ENCODE data around the gene TANGO6.

Gene TANGO6

DNA sequence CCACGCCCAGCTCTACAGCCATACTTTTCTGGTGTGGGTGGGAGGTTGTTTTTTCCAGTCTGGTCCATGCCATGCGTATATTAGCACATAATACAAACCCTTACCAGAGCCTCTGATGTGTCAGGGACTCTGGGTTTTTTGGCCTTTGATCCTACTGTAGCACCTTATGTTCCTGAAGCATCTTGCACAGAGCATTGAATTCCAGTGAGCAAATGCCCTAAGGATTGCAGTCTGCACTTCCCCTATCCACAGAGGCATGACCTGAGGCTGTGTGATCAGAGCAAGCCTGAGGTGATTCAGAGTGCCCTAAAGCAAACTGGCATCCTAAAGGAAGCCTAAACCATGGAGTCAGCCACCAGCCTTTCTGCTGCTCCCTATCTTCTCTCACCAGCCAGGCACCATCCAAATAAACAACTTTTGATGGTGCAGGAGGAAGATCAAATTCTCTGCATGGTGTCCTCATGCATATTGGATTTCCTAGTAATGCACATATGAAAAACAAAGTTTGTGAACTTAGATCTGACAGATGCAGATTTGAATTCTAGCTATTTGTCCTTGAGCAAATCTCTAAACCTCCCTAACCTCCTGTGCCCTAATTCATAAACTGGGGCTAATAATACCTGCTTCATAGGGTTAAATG lies 220.9 kb downstream of the TANGO6 start:
- no peak for DNase-seq

DNA sequence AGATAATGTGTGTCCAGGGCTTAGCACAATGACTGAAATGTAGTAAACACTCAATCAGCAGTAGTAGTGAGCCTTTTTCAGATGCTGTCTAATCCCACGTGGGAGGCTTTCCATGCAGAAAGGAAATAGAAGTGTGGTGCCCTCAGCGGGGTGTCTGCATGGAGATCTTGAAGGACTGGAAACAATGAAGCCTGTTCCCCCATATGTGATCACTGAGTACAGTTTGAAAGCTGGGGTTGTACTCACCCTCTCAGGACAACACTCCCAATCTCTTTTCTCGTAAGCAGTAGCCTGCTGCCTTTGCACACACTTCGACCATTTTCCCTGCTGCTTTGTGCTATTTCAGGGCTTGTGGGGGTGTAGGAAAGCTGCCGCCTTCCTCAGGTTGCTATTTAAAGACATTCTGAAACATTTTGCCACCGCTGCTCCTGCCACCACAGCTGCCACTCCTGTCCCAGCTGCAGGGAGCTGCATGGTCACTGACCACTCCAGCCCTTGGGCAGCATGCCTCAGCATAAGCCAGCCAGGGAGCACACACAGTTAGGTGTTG lies 221.5 kb downstream of the TANGO6 start:
- no peak for DNase-seq

DNA sequence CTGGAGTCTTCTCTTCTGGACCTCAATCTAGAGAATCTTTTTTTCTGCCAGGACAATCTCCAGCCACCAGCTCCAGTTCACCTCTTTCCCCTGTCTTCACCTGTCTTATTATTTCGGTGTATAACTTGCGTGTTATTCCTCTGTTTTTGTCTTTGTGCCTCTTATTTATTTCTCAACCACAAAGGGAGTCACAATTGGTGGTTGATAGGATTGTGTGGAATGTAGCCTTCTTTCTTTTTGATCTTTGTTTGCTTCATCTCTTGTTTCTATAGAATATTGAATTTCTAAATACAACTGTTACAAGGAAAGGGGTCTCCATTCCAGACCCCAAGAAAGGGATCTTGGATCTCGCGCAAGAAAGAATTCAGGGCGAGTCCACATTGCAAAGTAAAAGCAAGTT lies 226.2 kb downstream of the TANGO6 start:
- DNase-seq = no peak

DNA sequence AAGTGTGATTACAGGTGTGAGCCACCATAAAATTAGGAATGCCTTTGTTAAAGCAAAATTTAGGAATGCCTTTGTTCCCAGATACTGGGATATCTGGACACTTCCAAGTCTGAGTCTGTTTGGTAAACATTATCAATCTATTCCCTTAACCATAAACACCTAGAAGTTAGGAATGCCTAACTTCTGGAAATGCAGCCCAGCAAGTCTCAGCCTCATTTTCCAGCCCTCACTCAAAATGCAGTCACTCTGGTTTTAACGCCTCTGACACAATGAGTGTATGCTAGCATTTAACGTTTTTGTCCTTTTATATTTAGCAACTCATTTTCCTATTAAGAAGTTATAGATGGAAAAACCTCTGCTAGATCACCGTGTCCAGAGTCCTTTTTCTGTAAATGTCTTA lies 227.7 kb downstream of the TANGO6 start:
- DNase-seq = no peak

DNA sequence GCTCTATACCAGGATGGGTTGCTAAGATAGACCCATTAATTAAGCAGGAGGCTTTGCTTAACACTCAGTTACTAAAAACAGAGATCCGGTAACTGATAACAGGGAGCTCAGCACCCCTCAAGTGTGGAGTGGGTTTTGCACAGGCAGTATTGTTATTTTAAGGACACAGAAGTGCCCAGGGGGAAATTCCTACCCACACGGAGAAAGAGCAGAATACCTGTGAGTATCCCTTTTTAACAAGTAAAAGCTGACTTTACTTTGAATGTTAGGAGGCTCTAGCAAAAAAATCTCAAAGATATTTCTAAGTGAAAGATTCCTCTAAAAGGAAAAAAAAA lies 229.3 kb downstream of the TANGO6 start:
- DNase-seq = no peak

DNA sequence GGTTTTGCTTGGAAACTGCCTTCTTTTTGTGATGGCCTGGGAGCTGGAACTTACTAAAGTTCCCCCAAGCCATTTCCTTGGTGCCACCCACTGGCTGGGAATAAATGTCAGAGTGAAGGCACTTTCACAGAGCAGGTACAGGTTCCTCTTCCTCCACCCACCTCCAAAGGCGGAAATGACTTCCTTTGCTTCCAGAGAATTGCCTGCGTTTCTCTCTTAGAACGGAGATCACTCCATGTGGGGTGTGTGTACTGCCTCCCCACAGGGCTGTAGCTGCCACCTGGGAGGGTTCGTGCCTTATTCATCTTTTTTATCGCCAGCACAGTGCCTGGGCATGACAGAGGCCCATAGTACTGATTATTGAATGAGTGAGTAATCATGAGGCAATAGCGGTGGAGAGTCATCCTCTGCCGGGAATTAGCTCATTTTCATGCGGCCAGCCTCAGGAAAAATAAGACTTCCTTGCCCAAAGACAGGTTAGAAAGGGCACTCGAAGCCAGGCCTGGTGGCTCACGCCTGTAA lies 229.9 kb downstream of the TANGO6 start:
- DNase-seq = no peak

DNA sequence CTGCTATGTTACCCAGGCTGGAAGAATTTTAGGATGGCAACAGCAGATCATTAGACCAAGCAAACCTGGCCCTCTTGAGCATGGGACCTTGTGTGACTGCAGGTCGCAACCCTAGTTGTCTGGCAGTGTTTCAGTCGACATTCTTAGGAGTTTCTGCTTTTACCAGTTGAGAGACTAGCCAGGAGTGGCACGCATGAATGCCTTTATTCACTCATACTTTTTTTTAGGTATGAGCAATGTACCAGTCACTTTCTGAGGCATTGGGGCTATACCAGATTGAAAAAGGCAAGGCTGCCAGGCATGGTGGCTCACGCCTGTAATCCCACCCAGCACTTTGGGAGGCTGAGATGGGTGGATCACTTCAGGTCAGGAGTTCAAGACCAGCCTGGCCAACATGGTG lies 233.9 kb downstream of the TANGO6 start:
- no peak for DNase-seq

DNA sequence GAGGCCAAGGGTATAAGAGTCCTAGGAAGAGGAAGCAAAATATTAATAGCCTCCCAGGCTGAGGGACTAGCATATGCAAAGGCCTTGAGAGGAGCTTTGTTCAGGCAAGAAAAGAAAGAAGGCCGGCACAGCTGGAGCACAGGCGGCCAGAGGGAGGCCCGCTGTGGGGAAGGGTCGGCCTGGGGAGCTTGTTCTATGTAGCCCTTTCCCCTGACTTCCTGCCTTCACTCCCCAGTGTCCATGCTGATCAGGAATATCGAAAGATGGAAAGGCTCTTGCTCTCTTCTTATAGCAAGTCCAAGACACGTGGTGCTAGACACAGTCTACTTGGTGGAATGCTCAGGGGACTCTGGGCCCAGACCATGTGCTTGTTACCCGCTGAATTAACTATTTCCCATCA lies 234.7 kb downstream of the TANGO6 start:
- DNase-seq = no peak

DNA sequence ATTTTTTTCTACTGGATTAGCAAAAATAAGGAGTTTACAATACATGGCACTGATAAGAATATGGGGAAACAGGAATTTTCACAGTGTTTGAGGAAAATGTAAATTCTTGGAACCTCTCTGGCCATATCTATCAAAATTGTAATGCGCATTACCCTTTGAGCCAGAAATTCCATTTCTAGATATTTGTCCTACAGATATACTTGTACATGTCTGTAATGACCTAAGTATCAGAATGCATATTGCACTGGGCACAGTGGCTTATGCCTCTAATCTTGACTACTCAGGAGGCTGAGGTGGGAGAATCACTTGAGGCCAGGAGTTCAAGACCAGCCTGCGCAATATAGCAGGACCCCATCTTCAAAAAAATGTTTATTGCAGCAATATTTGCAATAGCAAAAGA lies 236.4 kb downstream of the TANGO6 start:
- DNase-seq = no peak

DNA sequence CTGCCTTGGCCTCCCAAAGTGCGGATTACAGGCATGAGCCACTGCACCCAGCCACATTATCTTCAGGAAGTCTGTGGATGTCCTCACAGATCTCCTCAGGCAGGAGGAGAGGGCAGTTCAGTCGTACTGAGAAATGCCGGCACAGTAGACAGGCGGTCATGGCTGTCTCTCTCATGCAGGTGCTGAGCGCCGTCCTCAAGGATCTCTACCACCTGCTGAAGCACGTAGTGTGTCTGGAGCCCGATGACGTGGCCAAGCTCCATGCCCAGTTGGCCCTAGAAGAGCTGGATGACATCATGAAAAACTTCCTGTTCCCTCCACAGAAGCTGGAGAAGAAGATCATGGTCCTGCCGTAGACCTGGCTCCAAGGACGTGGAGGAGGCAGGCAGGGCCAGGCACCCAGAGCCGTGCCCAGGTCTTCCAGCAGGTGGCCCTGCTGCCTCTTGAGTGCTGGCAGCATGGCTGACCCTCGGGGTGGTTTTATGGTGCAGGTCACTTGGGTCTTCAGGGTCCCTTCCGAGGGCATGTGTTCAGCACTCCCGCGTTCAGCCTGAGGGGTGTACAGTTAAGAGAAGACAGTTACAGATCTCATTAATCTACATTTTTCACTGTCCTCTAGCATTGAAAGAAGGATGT lies 240.1 kb downstream of the TANGO6 start:
- DNase-seq = no peak

DNA sequence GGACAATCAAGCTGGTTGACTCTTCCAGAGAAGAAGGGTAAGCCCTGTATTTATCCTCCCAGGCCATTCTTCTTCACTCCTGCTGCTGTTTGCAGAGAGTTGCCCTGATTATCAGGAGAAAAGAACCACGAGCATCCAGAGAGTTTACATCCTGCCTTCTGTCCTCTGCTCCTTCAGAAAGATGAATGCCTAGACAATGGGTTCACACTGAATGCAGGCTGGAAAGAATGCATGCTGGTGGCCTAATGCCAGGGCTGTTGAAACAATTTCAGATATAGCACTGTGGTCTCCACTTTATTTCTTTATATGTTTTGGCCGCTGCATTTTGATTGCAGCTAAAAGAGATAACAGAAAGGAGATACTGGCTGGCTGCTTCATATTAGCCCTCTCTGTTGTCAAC lies 241.0 kb downstream of the TANGO6 start:
- DNase-seq = no peak

DNA sequence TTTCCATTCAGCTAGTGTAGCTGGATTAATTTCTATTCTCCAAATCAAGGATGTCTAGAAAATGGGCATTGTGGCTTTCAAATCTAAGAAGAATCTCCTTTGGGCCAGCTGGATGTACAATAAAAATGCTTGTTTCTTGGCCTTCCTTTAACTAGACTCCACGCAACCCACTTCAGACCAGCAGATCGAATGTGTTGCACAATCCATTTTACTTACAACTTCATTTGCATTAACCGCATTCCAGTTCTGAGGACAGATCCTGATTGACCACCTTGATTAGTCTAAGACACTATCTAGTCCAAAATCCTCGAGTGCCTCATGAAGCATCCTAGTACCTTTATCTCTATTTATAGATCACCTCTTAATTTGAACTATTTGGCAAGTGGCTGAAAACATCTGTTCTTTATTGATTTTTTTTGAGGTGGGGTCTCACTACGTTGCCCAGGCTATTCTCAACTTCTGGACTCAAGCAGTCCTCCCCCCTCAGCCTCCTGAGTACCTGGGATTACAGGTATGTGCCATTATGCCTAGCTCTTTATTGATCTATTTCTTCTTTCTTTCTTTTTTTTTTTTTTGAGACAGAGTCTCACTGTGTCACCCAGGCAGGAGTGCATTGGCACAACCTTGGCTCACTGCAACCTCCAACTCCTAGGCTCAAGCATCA lies 241.8 kb downstream of the TANGO6 start:
- no peak for DNase-seq

DNA sequence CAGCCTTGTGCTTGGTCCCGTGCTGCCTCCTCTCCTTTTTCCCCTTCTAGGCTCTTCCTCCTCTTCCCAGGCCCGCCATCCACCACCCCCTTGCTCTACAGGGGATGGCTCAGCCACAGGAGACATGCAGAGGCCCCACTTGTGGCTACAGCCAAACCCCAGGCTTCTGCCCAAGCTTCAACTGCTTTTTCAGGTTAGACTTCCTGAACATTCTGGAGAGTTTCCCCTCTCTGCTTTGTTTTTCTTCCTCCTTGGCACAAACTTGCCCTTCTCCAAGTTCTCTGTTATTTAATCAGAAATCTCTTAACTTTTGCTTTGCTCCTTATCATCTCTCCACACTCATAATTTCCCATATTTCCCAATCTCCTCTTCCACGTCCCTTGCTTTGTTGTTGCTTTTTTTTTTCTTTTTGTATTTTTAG lies 243.8 kb downstream of the TANGO6 start:
- no peak for DNase-seq

DNA sequence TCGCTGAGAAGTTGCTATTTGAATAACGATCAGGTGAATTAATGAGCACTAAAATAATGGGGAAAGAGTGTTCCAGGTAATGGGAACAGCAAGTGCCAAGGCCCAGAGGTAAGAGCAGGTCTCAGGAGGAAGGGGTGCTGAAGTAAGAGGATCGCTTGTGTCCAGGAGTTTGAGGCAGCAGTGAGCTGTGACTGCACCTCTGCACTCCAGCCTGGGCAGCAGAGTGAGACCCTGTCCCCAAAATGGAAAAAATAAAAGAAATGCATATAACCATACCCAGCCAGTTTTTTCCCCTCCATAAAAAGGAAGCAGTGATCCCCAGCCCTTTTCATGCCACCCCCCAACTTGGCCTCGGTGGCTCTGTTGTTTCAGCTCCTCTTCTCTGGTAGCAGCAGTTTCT lies 245.4 kb downstream of the TANGO6 start:
- DNase-seq = no peak

DNA sequence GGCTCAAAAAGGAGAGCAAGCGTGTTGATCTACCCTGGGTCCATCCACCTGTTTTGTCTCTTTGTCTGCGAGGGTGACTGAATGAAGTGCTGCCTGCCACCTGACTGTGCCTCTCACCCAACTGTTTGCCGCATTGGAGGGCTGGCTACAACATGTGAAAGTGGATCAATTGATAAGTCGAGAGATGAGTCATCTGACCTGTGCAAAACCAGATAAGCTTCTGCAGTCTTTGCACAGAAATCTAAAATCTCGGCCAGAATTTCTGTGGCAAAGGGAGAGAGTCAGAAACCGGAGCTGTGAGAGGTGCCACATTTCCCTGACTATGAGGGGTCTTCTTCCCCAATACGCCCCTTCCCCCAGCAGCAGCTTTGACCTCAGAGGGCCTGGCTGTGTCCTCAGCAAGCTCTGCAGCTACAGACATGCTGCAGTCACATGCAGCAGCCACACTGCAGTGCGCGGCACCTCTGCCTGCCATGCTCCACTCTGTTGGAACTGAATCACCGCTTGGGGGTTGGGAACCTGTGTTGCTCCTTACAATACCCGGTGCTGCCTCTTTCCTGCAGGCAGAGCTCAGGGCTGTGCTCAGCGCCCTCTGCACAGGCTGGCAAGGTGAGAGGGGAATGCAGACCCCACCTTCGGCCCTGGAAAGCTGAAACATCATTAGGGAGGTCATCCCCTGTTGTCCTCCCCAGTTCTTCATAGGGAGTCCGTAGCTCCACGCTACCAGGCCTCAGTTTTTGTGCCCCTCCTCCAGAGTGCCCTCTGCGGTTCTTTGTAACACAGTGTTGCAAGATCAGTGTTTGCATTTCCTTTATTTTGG lies 246.0 kb downstream of the TANGO6 start:
- no peak for DNase-seq

DNA sequence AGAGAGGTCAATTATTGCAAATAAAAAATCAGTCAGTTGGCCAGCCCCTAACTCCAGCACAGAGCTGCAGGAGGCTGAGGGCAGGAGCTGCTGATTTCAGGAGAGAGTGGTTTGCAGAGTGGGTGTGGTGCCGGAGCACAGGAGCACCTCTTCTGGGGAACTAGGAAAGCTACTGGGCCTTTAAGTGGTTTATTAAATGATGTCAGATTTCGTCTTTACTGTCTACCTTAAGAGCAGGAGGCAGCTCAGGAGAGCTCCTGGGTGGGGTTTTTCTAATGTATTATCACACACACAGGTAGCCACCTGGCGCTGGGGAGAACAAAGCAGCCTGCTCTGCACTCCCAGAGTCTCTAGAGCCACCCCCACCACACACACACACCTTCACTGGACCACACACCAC lies 250.6 kb downstream of the TANGO6 start:
- no peak for DNase-seq

DNA sequence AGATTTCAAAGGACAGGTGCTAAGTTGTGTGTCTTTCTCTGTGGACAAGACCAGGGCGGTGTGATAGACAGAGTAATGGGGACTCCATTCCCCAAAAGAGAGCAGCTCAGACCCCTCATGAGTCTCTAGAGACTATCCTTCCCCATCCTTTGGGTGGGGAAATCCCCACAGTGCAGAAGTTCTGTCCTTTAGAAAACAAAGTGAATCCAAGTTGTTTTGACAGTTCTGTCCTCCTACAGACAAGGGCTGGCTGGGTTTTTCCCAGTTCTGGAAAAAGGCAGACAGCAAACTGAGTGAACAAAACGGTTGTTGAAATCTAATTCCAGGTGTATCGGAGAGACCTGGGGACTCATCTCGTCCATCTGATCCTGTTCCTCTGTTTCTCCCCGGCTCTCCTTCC lies 251.2 kb downstream of the TANGO6 start:
- DNase-seq = no peak

DNA sequence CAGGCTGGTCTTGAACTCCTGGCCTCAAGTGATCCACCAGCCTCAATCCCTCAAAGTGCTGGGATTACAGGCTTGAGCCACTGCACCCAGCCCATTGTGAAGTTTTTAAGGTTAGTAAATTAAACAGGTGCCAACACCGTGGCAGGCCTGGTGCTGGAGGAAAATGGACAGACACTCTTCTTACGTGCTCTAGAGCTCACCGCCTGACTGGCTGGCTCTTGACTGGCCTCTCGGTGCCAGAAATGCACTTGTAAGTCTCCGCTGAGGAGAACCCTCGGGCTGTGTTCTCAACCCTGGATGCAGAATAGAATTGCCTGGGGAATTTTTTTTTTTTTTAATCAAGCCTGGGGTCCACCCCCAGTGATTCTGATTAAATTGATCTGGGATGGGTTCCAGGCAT lies 251.9 kb downstream of the TANGO6 start:
- DNase-seq = no peak

DNA sequence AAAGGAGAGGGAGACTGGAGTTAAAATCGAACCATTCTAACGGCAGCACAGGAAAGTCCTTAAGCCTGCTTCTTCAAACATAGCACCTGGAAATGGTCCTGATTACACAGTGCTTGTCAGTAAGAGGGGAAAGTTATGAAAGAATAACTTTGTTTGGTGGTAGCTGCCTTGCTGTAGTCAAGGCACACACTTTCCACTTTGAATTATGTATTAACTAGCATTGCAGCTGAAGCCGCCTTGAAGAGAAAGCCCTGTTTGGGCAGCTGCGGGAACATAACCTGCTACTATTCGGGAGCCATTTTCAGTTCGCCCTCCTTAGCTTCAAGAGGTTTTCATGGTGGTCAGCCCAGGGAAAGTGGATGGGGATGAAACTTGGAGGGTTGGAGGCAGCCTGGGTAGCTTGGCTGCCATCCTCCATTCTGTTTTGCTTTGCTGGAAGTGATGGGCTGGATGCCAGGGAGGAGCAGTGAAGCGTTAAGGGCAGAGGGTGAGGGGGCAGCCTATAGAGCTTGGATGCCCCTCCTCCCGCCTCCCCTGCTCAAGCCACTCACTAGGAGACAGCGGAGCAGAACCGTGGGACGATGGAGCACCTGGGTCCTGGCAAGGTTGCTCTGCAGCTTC lies 256.9 kb downstream of the TANGO6 start:
- no peak for DNase-seq

DNA sequence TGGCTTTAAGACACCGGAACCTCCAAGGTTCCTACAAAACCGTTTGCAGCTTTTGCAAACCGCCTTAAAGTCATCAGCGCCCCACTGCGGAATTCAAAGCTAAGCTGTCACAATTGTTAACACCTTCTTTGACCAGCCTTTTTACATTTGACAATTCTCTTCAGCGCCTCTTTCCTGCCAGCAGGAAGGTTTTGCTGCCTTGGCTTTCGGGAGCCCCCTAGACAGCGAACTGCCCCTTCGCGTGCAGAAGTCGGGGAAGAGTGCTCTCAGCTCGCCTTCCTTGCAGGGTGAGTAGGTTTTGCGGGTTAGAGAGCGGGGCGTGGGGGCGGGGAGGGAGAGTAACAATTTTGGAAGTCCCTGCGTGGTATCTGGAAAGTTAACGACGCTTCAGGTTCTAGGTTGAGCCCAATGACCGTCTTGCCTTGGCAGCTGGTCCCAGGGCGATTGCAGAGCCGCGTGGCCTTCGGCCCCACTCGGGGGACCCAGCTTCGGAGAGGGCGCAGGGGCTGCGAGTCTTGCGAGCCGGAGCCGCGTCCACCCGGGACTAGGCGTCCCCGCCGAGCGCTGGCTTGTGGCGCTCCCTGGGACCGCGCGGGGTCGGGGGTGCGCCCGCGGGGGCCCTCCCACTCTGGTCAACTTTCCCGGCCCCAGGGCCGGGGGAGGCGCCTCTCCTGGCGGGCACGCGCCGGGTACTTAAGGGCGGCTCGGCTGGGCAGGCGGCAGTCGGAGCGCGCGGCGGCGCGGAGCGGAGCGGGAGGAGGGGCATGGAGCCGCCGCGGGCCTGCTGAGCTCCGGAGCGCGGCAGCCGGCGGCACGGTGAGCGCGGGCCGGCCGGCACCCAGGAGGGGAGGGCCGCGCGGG lies 262.4 kb downstream of the TANGO6 start, which contains the start of gene HAS3:
Gene HAS3 (plus strand): TSS at position 153 of the 861 bp plus-strand sequence. CDS start 3,743 bp downstream, outside the sequence.
- peak; percentile 3 to 15 for DNase-seq

DNA sequence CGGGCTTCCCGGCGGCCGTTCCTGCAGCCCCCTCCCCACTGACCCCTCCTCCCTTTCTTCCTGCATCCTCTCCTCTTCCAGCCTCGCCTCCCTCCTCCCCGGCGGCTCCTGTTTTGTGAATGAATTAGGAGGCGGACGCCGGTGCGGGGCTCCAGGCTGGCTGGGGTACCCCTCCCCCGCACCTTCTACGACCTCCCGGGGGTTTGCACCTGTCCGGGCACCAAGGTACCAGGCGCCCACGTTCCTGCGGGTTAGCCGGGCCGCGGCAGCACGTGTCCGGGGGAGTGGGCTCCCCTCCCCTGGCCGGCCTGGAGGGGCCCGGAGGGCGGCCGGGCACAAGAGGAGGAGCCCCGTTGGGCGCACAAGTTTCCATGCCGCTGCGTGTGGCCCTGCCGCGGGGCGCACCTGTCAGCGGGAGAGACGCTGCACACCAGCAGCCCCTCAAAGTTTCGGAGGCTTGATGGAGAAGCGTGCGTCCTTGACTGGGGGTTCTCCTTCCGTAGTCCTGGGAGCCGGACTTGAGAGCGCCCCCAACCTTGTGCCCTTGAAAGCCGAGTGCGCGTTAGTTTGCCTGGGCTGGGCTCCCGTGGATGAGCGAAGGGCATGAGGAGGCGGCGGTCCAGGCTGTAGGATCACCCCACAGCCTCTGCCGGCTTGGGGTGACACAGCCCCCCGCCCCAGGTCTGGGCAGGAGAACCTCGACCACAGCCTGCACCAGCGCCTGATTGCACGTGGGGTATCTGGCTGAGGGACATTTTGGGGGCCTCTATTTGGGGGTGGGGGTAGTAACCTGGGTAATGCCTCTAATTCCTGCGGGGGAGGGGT lies 263.4 kb downstream of the TANGO6 start:
- no peak for DNase-seq

All from CD4-positive, alpha-beta T cell treated with Interleukin-1 beta for 1 hour (primary cell).